HEK293 (cell line): ENCODE data around the gene DCUN1D3.

ENCODE experiments used
- CTCF ChIA-PET: fragments of 350-600 bp; formaldehyde crosslinking; extraction: SDS; loops from one replicate; lab custom pipeline; 2021; ENCODE audit warnings: antibody characterized with exemption; lab: Yijun Ruan, JAX
- POLR2A ChIA-PET: fragments of 300-600 bp; formaldehyde crosslinking; extraction: SDS; loops from one replicate; lab custom pipeline; 2020; ENCODE audit warnings: antibody characterized with exemption, inconsistent platforms; lab: Yijun Ruan, JAX
- H3K27ac ChIP-seq: fragments of 200-500 bp; sonication (Bioruptor generic); 2 replicates; pipeline ENCODE4 v1.5.1; 2014; ENCODE audit warnings: low read depth, low read length, control low read depth, inconsistent platforms; ENCODE audit errors: extremely low read depth
- H3K36me3 ChIP-seq, 2 experiments: fragments of 200-500 bp in 1 of 2; sonication (Bioruptor generic) in 1 of 2; 1 replicate in 1 of 2; 2 replicates in 1 of 2; pipeline ENCODE4 v1.5.1; 2014 to 2017; ENCODE audit warnings: inconsistent platforms in 2 of 2, low read length in 2 of 2; ENCODE audit not compliant: control insufficient read depth in 2 of 2, insufficient read depth in 1 of 2
- H3K4me1 ChIP-seq: fragments of 200-500 bp; sonication (Bioruptor generic); 2 replicates; pipeline ENCODE4 v1.5.1; 2014; ENCODE audit warnings: mild to moderate bottlenecking, low read length, inconsistent platforms; ENCODE audit not compliant: control insufficient read depth, insufficient read depth
- H3K4me3 ChIP-seq: 2 replicates; pipeline ENCODE4 v1.5.1; 2011; ENCODE audit warnings: low read depth, mild to moderate bottlenecking, control low read depth, low read length, moderate library complexity
- H3K9me3 ChIP-seq: fragments of 200-500 bp; sonication (Bioruptor generic); 2 replicates; pipeline ENCODE4 v1.5.1; 2014; ENCODE audit warnings: low read depth, low read length, inconsistent platforms; ENCODE audit not compliant: control insufficient read depth, insufficient read depth
- BCL6B ChIP-seq: fragments of 450-650 bp; formaldehyde crosslinking; IDR thresholded peaks from 2 replicates; pipeline ENCODE4 v1.5.1; 2017; ENCODE audit warnings: missing biosample characterization, missing genetic modification characterization
- GFI1B ChIP-seq: fragments of 450-650 bp; formaldehyde crosslinking; IDR thresholded peaks from 2 replicates; pipeline ENCODE4 v1.5.1; 2016; ENCODE audit warnings: missing biosample characterization, missing genetic modification characterization
- SALL2 ChIP-seq: fragments of 450-650 bp; formaldehyde crosslinking; IDR thresholded peaks from 2 replicates; pipeline ENCODE4 v1.5.0; 2017; ENCODE audit warnings: missing biosample characterization, mild to moderate bottlenecking, missing genetic modification characterization, borderline replicate concordance
- SCRT1 ChIP-seq: fragments of 450-650 bp; formaldehyde crosslinking; IDR thresholded peaks from 2 replicates; pipeline ENCODE4 v1.5.1; 2016; ENCODE audit warnings: missing biosample characterization, missing genetic modification characterization, borderline replicate concordance
- SP3 ChIP-seq: fragments of 450-650 bp; formaldehyde crosslinking; IDR thresholded peaks from 2 replicates; pipeline ENCODE4 v1.5.1; 2016; ENCODE audit warnings: missing biosample characterization, missing genetic modification characterization
- WT1 ChIP-seq: fragments of 450-650 bp; formaldehyde crosslinking; IDR thresholded peaks from 2 replicates; pipeline ENCODE4 v1.5.1; 2016; ENCODE audit warnings: missing biosample characterization, missing genetic modification characterization
- ZNF23 ChIP-seq: fragments of 450-650 bp; formaldehyde crosslinking; IDR thresholded peaks from 2 replicates; pipeline ENCODE4 v1.5.1; 2016; ENCODE audit warnings: missing biosample characterization, missing genetic modification characterization, borderline replicate concordance
- ZNF366 ChIP-seq: fragments of 450-650 bp; formaldehyde crosslinking; conservative IDR thresholded peaks from 2 replicates; pipeline ENCODE4 v1.5.1; 2016; ENCODE audit warnings: missing biosample characterization, missing genetic modification characterization
- ZNF404 ChIP-seq: fragments of 450-650 bp; formaldehyde crosslinking; IDR thresholded peaks from 2 replicates; pipeline ENCODE4 v1.5.1; 2017; ENCODE audit warnings: missing biosample characterization, missing genetic modification characterization
- ZNF433 ChIP-seq: fragments of 450-650 bp; formaldehyde crosslinking; IDR thresholded peaks from 2 replicates; pipeline ENCODE4 v1.5.1; 2016; ENCODE audit warnings: missing biosample characterization, missing genetic modification characterization, low read depth
- ZNF514 ChIP-seq: fragments of 450-650 bp; formaldehyde crosslinking; IDR thresholded peaks from 2 replicates; pipeline ENCODE4 v1.5.1; 2016; ENCODE audit warnings: missing biosample characterization, missing genetic modification characterization
- ZNF610 ChIP-seq: fragments of 450-650 bp; formaldehyde crosslinking; IDR thresholded peaks from 2 replicates; pipeline ENCODE4 v1.5.1; 2016; ENCODE audit warnings: missing biosample characterization, missing genetic modification characterization, borderline replicate concordance
- ZNF626 ChIP-seq: fragments of 450-650 bp; sonication (Bioruptor Pico); formaldehyde crosslinking; IDR thresholded peaks from 2 replicates; pipeline ENCODE4 v1.5.1; 2018; ENCODE audit warnings: missing biosample characterization, missing genetic modification characterization, inconsistent platforms
- ZNF768 ChIP-seq: fragments of 450-650 bp; formaldehyde crosslinking; IDR thresholded peaks from 2 replicates; pipeline ENCODE4 v1.5.1; 2018; ENCODE audit warnings: missing biosample characterization, mild to moderate bottlenecking, missing genetic modification characterization
- ZNF843 ChIP-seq: fragments of 450-650 bp; formaldehyde crosslinking; IDR thresholded peaks from 2 replicates; pipeline ENCODE4 v1.5.1; 2016; ENCODE audit warnings: missing biosample characterization, missing genetic modification characterization
- TF ChIP-seq, protein P1 (sequence below): fragments of 450-650 bp; formaldehyde crosslinking; IDR thresholded peaks from 2 replicates; pipeline ENCODE4 v1.5.1; 2016; ENCODE audit warnings: missing biosample characterization, missing genetic modification characterization, low read depth
- TF ChIP-seq, protein P2 (sequence below): fragments of 450-650 bp; formaldehyde crosslinking; IDR thresholded peaks from 2 replicates; pipeline ENCODE4 v1.5.1; 2016; ENCODE audit warnings: missing biosample characterization, missing genetic modification characterization
- TF ChIP-seq, protein P3 (sequence below): fragments of 450-650 bp; formaldehyde crosslinking; IDR thresholded peaks from 2 replicates; pipeline ENCODE4 v1.5.1; 2016; ENCODE audit warnings: missing biosample characterization, missing genetic modification characterization

DCUN1D3 gene

GRCh38 chr16:20920799-20921198 lies 20.6 kb upstream of the DCUN1D3 start:
- CTCF ChIA-PET: interaction anchor here (1.7 kb wide), 1 partner anchor 70 kb away, joined by 5 read pairs; no protein-coding TSS in a partner anchor

DNA sequence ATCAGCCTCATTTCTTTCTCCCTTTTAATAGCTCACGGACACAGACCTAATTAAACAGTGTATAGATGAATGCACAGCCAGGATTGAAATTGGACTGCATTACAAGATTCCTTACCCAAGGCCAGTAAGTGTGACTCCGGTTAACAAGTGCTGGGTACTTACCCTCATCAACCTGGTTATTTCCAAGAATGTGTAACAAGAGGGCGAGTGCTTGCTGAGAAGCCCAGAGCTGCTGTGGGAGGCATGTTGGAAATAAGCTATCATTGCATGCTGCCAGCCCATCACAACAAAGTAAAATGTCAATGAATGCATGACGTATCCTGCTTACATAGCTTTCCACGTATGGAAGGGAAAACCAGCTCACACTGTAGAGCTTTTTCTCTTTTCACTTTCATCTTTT lies 19.9 kb upstream of the DCUN1D3 start:
- ChIA-PET POLR2A (no interaction called here), CTCF (interaction anchor here (1.7 kb wide), 1 partner anchor 70 kb away, joined by 5 read pairs; no protein-coding TSS in a partner anchor)
- no peaks in the 10 kb centered on the region for H3K9me3 ChIP-seq
- H3K36me3 ChIP-seq: peaks cover 0 to 10% of the 10 kb centered on the region in 2 experiments; a peak in 2 of 3 replicates
- no peak overlapping the region for H3K27ac ChIP-seq
- no peak overlapping the region for H3K4me3 ChIP-seq
- H3K4me1 ChIP-seq: no peaks in the 10 kb centered on the region
- TF ChIP-seq ZNF514 (tag by site-specific recombination) (no peak), ZNF433 (tag by site-specific recombination) (no peak)

More at GRCh38 chr16:20920799-20921198, 20.6 kb upstream of the DCUN1D3 start:
- Histone ChIP-seq H3K36me3 (peaks cover 0 to 10% of the 10 kb centered on the region in 2 experiments; a peak in 2 of 3 replicates), H3K27ac (no peak overlapping the region), H3K4me1 (no peaks in the 10 kb centered on the region), H3K4me3 (no peak overlapping the region), H3K9me3 (no peaks in the 10 kb centered on the region)
- TF ChIP-seq ZNF843 (tag by site-specific recombination): no peak
- TF ChIP-seq BCL6B (tag by site-specific recombination): no peak
- TF ChIP-seq GFI1B (tag by site-specific recombination): no peak
- no peak for TF ChIP-seq SALL2 (tag by site-specific recombination)
- no peak for TF ChIP-seq ZNF23 (tag by site-specific recombination)
- TF ChIP-seq ZNF366: no peak
- TF ChIP-seq, protein P1, sequence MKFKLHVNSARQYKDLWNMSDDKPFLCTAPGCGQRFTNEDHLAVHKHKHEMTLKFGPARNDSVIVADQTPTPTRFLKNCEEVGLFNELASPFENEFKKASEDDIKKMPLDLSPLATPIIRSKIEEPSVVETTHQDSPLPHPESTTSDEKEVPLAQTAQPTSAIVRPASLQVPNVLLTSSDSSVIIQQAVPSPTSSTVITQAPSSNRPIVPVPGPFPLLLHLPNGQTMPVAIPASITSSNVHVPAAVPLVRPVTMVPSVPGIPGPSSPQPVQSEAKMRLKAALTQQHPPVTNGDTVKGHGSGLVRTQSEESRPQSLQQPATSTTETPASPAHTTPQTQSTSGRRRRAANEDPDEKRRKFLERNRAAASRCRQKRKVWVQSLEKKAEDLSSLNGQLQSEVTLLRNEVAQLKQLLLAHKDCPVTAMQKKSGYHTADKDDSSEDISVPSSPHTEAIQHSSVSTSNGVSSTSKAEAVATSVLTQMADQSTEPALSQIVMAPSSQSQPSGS: no peak
- TF ChIP-seq, protein P2, sequence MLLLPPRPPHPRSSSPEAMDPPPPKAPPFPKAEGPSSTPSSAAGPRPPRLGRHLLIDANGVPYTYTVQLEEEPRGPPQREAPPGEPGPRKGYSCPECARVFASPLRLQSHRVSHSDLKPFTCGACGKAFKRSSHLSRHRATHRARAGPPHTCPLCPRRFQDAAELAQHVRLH (tag by site-specific recombination): no peak
- TF ChIP-seq ZNF610: no peak
- no peak for TF ChIP-seq SCRT1 (tag by site-specific recombination)
- TF ChIP-seq ZNF626 (tag by site-specific recombination): no peak
- TF ChIP-seq WT1 (tag by site-specific recombination): no peak
- no peak for TF ChIP-seq ZNF404 (tag by site-specific recombination)
- TF ChIP-seq, protein P3, sequence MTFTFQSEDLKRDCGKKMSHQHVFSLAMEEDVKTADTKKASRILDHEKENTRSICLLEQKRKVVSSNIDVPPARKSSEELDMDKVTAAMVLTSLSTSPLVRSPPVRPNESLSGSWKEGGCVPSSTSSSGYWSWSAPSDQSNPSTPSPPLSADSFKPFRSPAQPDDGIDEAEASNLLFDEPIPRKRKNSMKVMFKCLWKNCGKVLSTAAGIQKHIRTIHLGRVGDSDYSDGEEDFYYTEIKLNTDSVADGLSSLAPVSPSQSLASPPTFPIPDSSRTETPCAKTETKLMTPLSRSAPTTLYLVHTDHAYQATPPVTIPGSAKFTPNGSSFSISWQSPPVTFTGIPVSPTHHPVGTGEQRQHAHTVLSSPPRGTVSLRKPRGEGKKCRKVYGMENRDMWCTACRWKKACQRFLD (tag by site-specific recombination): no peak
- no peak for TF ChIP-seq SP3 (tag by site-specific recombination)
- no peak for TF ChIP-seq ZNF768 (tag by site-specific recombination)
- POLR2A ChIA-PET: no interaction called here
